IPS-18c (cell line): ENCODE results near the gene ABHD14A.

Experiments
- H3K4me3 ChIP-seq: 2 replicates; pipeline ENCODE4 v1.7.0; 2013; ENCODE audit warnings: low read depth, mild to moderate bottlenecking, low read length, moderate library complexity; ENCODE audit not compliant: insufficient read depth
- H3K9me3 ChIP-seq: one replicate; pipeline ENCODE4 v1.6.1; 2013; ENCODE audit warnings: mild to moderate bottlenecking, low read length, moderate library complexity; ENCODE audit not compliant: control insufficient read depth, insufficient read depth

ABHD14A gene

GRCh38 chr3:51949121-51949520 lies 25.7 kb upstream of the ABHD14A start:
- H3K4me3 ChIP-seq: no peak overlapping the region

GRCh38 chr3:51950899-51951298 lies 24.0 kb upstream of the ABHD14A start:
- no peak overlapping the region for H3K4me3 ChIP-seq

More at GRCh38 chr3:51949121-51949520, 25.7 kb upstream of the ABHD14A start:
- no peaks in the 10 kb centered on the region for H3K9me3 ChIP-seq

GRCh38 chr3:51953445-51953844 lies 21.4 kb upstream of the ABHD14A start:
- Histone ChIP-seq H3K9me3 (no peaks in the 10 kb centered on the region), H3K4me3 (no peak overlapping the region)

More at GRCh38 chr3:51950899-51951298, 24.0 kb upstream of the ABHD14A start:
- H3K9me3 ChIP-seq: no peaks in the 10 kb centered on the region

- Histone ChIP-seq H3K9me3 (no peaks in the 10 kb centered on the region), H3K4me3 (no peak overlapping the region)
These were observed 20.8 kb upstream of the ABHD14A start for GRCh38 chr3:51954105-51954504.

GRCh38 chr3:51954713-51955112 lies 20.2 kb upstream of the ABHD14A start:
- Histone ChIP-seq H3K9me3 (no peaks in the 10 kb centered on the region), H3K4me3 (no peak overlapping the region)

GRCh38 chr3:51955175-51955892 lies 19.5 kb upstream of the ABHD14A start, which contains the start of gene GPR62:
GPR62 (plus strand) TSS chr3:51955381; CDS start chr3:51955653, 272 bp downstream.
- no peaks in the 10 kb centered on the region for H3K9me3 ChIP-seq
- peak within 1 kb of the TSS; percentile 46; the same call in 1 of the 2 replicates for H3K4me3 ChIP-seq

- no peaks in the 10 kb centered on the region for H3K9me3 ChIP-seq
- H3K4me3 ChIP-seq: peak overlapping the region; percentile 46; the same call in 1 of the 2 replicates
These were observed 18.7 kb upstream of the ABHD14A start for GRCh38 chr3:51955893-51956770.

- Histone ChIP-seq H3K4me3 (no peak overlapping the region), H3K9me3 (no peaks in the 10 kb centered on the region)
These were observed 17.2 kb upstream of the ABHD14A start for GRCh38 chr3:51957520-51958205.

GRCh38 chr3:51958603-51959521 lies 16.0 kb upstream of the ABHD14A start:
- Histone ChIP-seq H3K4me3 (no peak overlapping the region), H3K9me3 (no peaks in the 10 kb centered on the region)

GRCh38 chr3:51959651-51960050 lies 15.2 kb upstream of the ABHD14A start:
- Histone ChIP-seq H3K9me3 (no peaks in the 10 kb centered on the region), H3K4me3 (no peak overlapping the region)

GRCh38 chr3:51960386-51960785 lies 14.5 kb upstream of the ABHD14A start:
- Histone ChIP-seq H3K9me3 (no peaks in the 10 kb centered on the region), H3K4me3 (no peak overlapping the region)

GRCh38 chr3:51961011-51961410 lies 13.9 kb upstream of the ABHD14A start:
- no peak overlapping the region for H3K4me3 ChIP-seq
- no peaks in the 10 kb centered on the region for H3K9me3 ChIP-seq

GRCh38 chr3:51961602-51962569 lies 13.0 kb upstream of the ABHD14A start:
- no peak overlapping the region for H3K4me3 ChIP-seq
- H3K9me3 ChIP-seq: no peaks in the 10 kb centered on the region

- Histone ChIP-seq H3K9me3 (no peaks in the 10 kb centered on the region), H3K4me3 (no peak overlapping the region)
These were observed 11.9 kb upstream of the ABHD14A start for GRCh38 chr3:51962854-51963530.

GRCh38 chr3:51963951-51964451 lies 10.9 kb upstream of the ABHD14A start:
- no peak overlapping the region for H3K4me3 ChIP-seq
- no peaks in the 10 kb centered on the region for H3K9me3 ChIP-seq
